PC-9 (cell line): ENCODE data around the gene MFSD11.

Experiments used
- EZH2 ChIP-seq: fragments of 200-600 bp; sonication (generic); IDR thresholded peaks from 2 replicates; pipeline ENCODE4 v1.8.0; 2017; ENCODE audit warnings: antibody characterized with exemption, low read depth
- TF ChIP-seq, protein P1 (sequence below): fragments of 200-600 bp; sonication (generic); conservative IDR thresholded peaks from 2 replicates; pipeline ENCODE4 v1.6.1; 2017; ENCODE audit warnings: mixed run types, antibody characterized with exemption, mild to moderate bottlenecking, moderate library complexity

DNA sequence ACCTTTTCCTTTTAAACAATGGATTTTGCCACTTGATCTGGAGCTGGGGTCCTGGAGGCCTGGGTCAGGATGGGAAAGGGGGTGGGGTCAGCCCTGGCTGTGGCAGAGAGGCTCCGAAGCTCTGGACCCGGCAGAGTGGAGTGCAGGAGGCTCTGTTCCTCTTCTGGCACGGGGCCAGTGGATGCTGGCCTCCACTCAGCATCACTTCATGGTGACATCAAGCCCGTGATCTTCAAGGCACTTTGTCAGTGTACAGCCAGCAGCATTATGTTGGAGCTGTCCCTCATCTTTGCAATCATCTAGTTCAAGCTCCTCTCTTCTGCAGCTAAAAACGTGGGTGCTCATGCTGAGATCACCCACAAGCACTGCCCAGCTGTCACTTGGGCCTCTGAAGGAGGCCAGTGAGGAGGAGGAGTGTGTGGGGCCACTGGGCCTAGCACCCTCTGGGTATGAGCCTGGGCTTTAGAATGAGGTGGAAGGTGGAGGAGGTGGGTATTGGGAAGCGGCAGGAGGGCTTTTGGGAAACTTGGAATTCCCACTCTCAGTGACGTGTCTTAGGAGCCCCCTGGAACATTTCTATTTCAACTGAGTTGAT lies 84.4 kb downstream of the MFSD11 start:
- TF ChIP-seq, protein P1, sequence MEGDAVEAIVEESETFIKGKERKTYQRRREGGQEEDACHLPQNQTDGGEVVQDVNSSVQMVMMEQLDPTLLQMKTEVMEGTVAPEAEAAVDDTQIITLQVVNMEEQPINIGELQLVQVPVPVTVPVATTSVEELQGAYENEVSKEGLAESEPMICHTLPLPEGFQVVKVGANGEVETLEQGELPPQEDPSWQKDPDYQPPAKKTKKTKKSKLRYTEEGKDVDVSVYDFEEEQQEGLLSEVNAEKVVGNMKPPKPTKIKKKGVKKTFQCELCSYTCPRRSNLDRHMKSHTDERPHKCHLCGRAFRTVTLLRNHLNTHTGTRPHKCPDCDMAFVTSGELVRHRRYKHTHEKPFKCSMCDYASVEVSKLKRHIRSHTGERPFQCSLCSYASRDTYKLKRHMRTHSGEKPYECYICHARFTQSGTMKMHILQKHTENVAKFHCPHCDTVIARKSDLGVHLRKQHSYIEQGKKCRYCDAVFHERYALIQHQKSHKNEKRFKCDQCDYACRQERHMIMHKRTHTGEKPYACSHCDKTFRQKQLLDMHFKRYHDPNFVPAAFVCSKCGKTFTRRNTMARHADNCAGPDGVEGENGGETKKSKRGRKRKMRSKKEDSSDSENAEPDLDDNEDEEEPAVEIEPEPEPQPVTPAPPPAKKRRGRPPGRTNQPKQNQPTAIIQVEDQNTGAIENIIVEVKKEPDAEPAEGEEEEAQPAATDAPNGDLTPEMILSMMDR, result no peak
- TF ChIP-seq EZH2, result no peak
